Ramos (cell line): ENCODE data around the gene KCTD20.
"Not testable (repeated sequence)": the region's sequence is repeated elsewhere in the genome, so short reads cannot be mapped to it uniquely, and the experiment has no call there.

Experiments
- in situ Hi-C: fragments of 300-500 bp; cut with MboI; formaldehyde crosslinking; loops from one replicate; pipeline ENCODE4 v1.14.3; 2022; ENCODE audit warnings: low sequenced_read_pairs; ENCODE audit not compliant: unreplicated experiment

Gene KCTD20

GRCh38 chr6:36442671-36443470 is at the start of gene KCTD20, which contains the start of gene PXT1:
Gene KCTD20, plus strand, starts transcription at chr6:36443000. Its CDS starts 27,098 bp downstream, at chr6:36470098.
Gene PXT1, minus strand, starts transcription at chr6:36442854. Its CDS starts 16,772 bp downstream, at chr6:36426082.
- in situ Hi-C loops = no loop called here

GRCh38 chr6:36399970-36400369 is 42.8 kb upstream of the KCTD20 start:
- in situ Hi-C loops = no loop called here

- in situ Hi-C loops = no loop called here
Measured at GRCh38 chr6:36402481-36402880, 40.3 kb upstream of the KCTD20 start.

- in situ Hi-C loops = no loop called here
Measured at GRCh38 chr6:36404164-36404563, 38.6 kb upstream of the KCTD20 start.

GRCh38 chr6:36409718-36410117 is 33.1 kb upstream of the KCTD20 start:
- in situ Hi-C loops = not testable (repeated sequence)

- in situ Hi-C loops = no loop called here
Measured at GRCh38 chr6:36413489-36414480, 29.0 kb upstream of the KCTD20 start.

GRCh38 chr6:36414481-36414880 is 28.3 kb upstream of the KCTD20 start:
- in situ Hi-C loops = no loop called here

- in situ Hi-C loops = no loop called here
Measured at GRCh38 chr6:36418558-36418957, 24.2 kb upstream of the KCTD20 start.

GRCh38 chr6:36419310-36419709 is 23.5 kb upstream of the KCTD20 start:
- in situ Hi-C loops = no loop called here

- in situ Hi-C loops = no loop called here
Measured at GRCh38 chr6:36422714-36423100, 20.1 kb upstream of the KCTD20 start.

- in situ Hi-C loops = no loop called here
Measured at GRCh38 chr6:36423101-36423824, 19.5 kb upstream of the KCTD20 start.

GRCh38 chr6:36426622-36427021 is 16.2 kb upstream of the KCTD20 start:
- in situ Hi-C loops = no loop called here

GRCh38 chr6:36428911-36429310 is 13.9 kb upstream of the KCTD20 start:
- in situ Hi-C loops = no loop called here

- in situ Hi-C loops = no loop called here
Measured at GRCh38 chr6:36430351-36430750, 12.4 kb upstream of the KCTD20 start.

GRCh38 chr6:36431197-36431596 is 11.6 kb upstream of the KCTD20 start:
- in situ Hi-C loops = no loop called here

GRCh38 chr6:36432151-36432671 is 10.6 kb upstream of the KCTD20 start:
- in situ Hi-C loops = no loop called here

GRCh38 chr6:36436466-36436865 is 6.3 kb upstream of the KCTD20 start:
- in situ Hi-C loops = no loop called here

GRCh38 chr6:36441307-36441894 is 1.4 kb upstream of the KCTD20 start:
- in situ Hi-C loops = no loop called here

GRCh38 chr6:36442103-36442670 is 613 bp upstream of the KCTD20 start:
- in situ Hi-C loops = no loop called here
